ENCODE results near the gene HTRA3.

Gene HTRA3

GRCh38 chr4:8269535-8270417, at the start of gene HTRA3:
HTRA3 (plus strand) TSS chr4:8269754; CDS start chr4:8269969, 215 bp downstream.
- Mint-ChIP-seq H3K9me3 (no peaks in the 10 kb centered on the region), H3K27ac (no peak within 1 kb of the TSS), H3K4me1 (no peaks in the 10 kb centered on the region), H3K27me3 (peaks cover 60% of the 10 kb centered on the region), H3K4me3 (peak within 1 kb of the TSS in 1 of 2 donors; percentile 21)
- ATAC-seq (peak; percentile 45), DNase-seq (no peak)

GRCh38 chr4:8220661-8221450, 48.7 kb upstream of the HTRA3 start:
- peaks cover 52% of the 10 kb centered on the region for H3K4me1 Mint-ChIP-seq
- no peak overlapping the region for H3K27ac Mint-ChIP-seq
- no peak overlapping the region for H3K4me3 Mint-ChIP-seq
- DNase-seq (no peak), ATAC-seq (no peak)
- peaks cover 16% of the 10 kb centered on the region for H3K27me3 Mint-ChIP-seq
- H3K9me3 Mint-ChIP-seq = no peaks in the 10 kb centered on the region

GRCh38 chr4:8221476-8221875, 48.1 kb upstream of the HTRA3 start:
- H3K4me3 Mint-ChIP-seq = no peak overlapping the region
- DNase-seq (no peak), ATAC-seq (peak; percentile 68)
- H3K27me3 Mint-ChIP-seq = peaks cover 16% of the 10 kb centered on the region
- no peaks in the 10 kb centered on the region for H3K9me3 Mint-ChIP-seq
- no peak overlapping the region for H3K27ac Mint-ChIP-seq
- peaks cover 54% of the 10 kb centered on the region for H3K4me1 Mint-ChIP-seq

GRCh38 chr4:8221985-8222384, 47.6 kb upstream of the HTRA3 start:
- Mint-ChIP-seq H3K9me3 (no peaks in the 10 kb centered on the region), H3K4me1 (peaks cover 59% of the 10 kb centered on the region), H3K27ac (peak overlapping the region in 1 of 2 donors; percentile 14), H3K4me3 (no peak overlapping the region), H3K27me3 (peaks cover 16% of the 10 kb centered on the region)
- ATAC-seq (no peak), DNase-seq (no peak)

- H3K27me3 Mint-ChIP-seq = peaks cover 16% of the 10 kb centered on the region
- no peaks in the 10 kb centered on the region for H3K9me3 Mint-ChIP-seq
- H3K4me3 Mint-ChIP-seq = no peak overlapping the region
- no peak overlapping the region for H3K27ac Mint-ChIP-seq
- ATAC-seq (no peak), DNase-seq (no peak)
- peaks cover 65% of the 10 kb centered on the region for H3K4me1 Mint-ChIP-seq
Measured at GRCh38 chr4:8222609-8223388, 46.8 kb upstream of the HTRA3 start.

GRCh38 chr4:8224267-8224974, 45.1 kb upstream of the HTRA3 start:
- no peaks in the 10 kb centered on the region for H3K9me3 Mint-ChIP-seq
- H3K27me3 Mint-ChIP-seq = peaks cover 16% of the 10 kb centered on the region
- ATAC-seq = no peak
- no peak overlapping the region for H3K4me3 Mint-ChIP-seq
- no peak overlapping the region for H3K27ac Mint-ChIP-seq
- DNase-seq = no peak
- H3K4me1 Mint-ChIP-seq = peaks cover 75% of the 10 kb centered on the region

GRCh38 chr4:8224975-8225625, 44.5 kb upstream of the HTRA3 start:
- Mint-ChIP-seq H3K4me3 (peak overlapping the region in 1 of 2 donors; percentile 30), H3K27me3 (peaks cover 16% of the 10 kb centered on the region), H3K27ac (no peak overlapping the region), H3K4me1 (peaks cover 76% of the 10 kb centered on the region), H3K9me3 (no peaks in the 10 kb centered on the region)
- no peak for DNase-seq
- ATAC-seq = no peak

GRCh38 chr4:8225706-8226443, 43.7 kb upstream of the HTRA3 start:
- Mint-ChIP-seq H3K27ac (no peak overlapping the region), H3K4me1 (peaks cover 73% of the 10 kb centered on the region), H3K9me3 (no peaks in the 10 kb centered on the region), H3K27me3 (peaks cover 16% of the 10 kb centered on the region), H3K4me3 (no peak overlapping the region)
- DNase-seq (no peak), ATAC-seq (no peak)

- H3K4me1 Mint-ChIP-seq = peaks cover 59% of the 10 kb centered on the region
- no peak for ATAC-seq
- peaks cover 16% of the 10 kb centered on the region for H3K27me3 Mint-ChIP-seq
- H3K9me3 Mint-ChIP-seq = no peaks in the 10 kb centered on the region
- no peak overlapping the region for H3K4me3 Mint-ChIP-seq
- H3K27ac Mint-ChIP-seq = no peak overlapping the region
- no peak for DNase-seq
Measured at GRCh38 chr4:8227201-8227770, 42.3 kb upstream of the HTRA3 start.

GRCh38 chr4:8227771-8228318, 41.7 kb upstream of the HTRA3 start:
- no peak overlapping the region for H3K27ac Mint-ChIP-seq
- H3K9me3 Mint-ChIP-seq = no peaks in the 10 kb centered on the region
- peaks cover 16% of the 10 kb centered on the region for H3K27me3 Mint-ChIP-seq
- no peak for ATAC-seq
- peak overlapping the region in 1 of 2 donors; percentile 61 for H3K4me3 Mint-ChIP-seq
- H3K4me1 Mint-ChIP-seq = peaks cover 53% of the 10 kb centered on the region
- DNase-seq = no peak

- Mint-ChIP-seq H3K27me3 (peaks cover 16% of the 10 kb centered on the region), H3K27ac (peak overlapping the region; percentile 72 to 79), H3K9me3 (no peaks in the 10 kb centered on the region), H3K4me1 (peaks cover 51% of the 10 kb centered on the region), H3K4me3 (peak overlapping the region in 1 of 2 donors; percentile 61)
- ATAC-seq (peak; percentile 86), DNase-seq (peak; percentile 64 to 81)
Measured at GRCh38 chr4:8228319-8229250, 41.0 kb upstream of the HTRA3 start.

GRCh38 chr4:8229331-8229975, 40.1 kb upstream of the HTRA3 start:
- H3K27ac Mint-ChIP-seq = peak overlapping the region; percentile 72 to 79
- peaks cover 13% of the 10 kb centered on the region for H3K27me3 Mint-ChIP-seq
- ATAC-seq = peak; percentile 45
- DNase-seq = no peak
- no peaks in the 10 kb centered on the region for H3K9me3 Mint-ChIP-seq
- H3K4me3 Mint-ChIP-seq = peak overlapping the region in 1 of 2 donors; percentile 61
- peaks cover 44% of the 10 kb centered on the region for H3K4me1 Mint-ChIP-seq

Data from stimulated activated naive CD8-positive, alpha-beta T cell treated with anti-CD3 and anti-CD28 coated beads, Interleukin-15, amount 100 ng/mL, for 72 hours (primary cell).